ENCODE data around the gene MRPS6.

MRPS6 gene

DNA sequence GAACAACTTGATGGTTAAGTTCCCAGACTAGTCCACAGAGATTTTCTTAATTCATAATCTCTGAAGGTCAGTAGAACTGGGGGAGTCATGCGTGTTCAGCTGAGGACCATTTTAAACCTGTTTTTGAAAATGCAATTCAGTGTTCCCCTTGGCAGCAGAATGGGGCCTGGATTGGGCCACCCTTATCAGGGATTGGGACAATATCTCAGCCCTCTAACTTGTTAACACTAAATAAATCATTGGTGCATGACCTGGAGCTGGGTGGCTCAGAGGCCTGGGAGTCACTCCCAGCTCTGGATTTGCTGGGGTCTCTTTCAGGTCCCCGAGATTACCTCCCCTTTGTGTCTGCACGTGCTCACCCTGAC, 55.3 kb downstream of the MRPS6 start:
- H3K4me3 ChIP-seq (ENCODE audit: low read length): no peak overlapping the region
- DNase-seq (ENCODE audit: low read depth, low spot score): no peak

DNA sequence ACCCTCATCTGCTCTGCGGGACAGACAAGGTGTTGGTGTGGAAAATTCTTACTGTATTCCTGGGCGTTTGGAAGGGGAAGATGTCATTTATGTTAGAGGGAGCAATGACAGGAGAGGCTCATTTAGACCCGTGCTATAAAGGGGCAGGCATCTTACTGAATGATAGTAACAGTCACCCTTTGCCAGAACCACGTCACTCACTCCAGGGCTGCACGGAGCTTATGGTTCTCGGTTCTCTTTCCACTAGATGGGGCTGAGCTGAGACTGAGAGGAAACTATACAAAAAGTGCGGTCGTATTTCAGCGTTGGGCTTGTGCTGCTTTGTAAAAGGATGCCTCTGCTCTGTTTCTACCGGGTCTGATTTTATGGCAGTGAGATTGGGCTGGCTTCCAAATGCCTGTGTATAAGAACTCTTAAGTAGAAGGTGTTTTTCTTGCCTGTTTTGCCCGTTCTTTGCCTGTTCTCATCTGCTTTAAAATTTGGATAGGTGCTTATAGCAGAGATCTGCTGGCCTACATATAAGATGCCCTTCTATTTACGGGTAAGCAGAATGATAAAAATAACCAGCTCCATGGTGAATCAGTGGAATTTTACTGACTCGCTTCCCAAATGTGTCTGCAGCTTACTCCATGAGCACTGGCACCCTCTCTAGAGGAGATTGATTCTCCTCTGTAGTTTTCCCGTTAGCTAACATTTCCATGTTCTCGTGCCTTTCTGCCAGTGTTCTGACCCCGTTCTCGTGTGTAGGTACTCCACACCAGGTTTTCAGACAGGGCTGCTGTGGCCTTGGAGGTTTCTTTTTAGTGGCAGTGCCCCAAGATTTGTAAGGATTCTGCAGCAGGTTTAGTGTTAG, 55.9 kb downstream of the MRPS6 start:
- DNase-seq (ENCODE audit: low read depth, low spot score): peak; percentile 81
- peak overlapping the region; percentile 17 for H3K4me3 ChIP-seq (ENCODE audit: low read length)

DNA sequence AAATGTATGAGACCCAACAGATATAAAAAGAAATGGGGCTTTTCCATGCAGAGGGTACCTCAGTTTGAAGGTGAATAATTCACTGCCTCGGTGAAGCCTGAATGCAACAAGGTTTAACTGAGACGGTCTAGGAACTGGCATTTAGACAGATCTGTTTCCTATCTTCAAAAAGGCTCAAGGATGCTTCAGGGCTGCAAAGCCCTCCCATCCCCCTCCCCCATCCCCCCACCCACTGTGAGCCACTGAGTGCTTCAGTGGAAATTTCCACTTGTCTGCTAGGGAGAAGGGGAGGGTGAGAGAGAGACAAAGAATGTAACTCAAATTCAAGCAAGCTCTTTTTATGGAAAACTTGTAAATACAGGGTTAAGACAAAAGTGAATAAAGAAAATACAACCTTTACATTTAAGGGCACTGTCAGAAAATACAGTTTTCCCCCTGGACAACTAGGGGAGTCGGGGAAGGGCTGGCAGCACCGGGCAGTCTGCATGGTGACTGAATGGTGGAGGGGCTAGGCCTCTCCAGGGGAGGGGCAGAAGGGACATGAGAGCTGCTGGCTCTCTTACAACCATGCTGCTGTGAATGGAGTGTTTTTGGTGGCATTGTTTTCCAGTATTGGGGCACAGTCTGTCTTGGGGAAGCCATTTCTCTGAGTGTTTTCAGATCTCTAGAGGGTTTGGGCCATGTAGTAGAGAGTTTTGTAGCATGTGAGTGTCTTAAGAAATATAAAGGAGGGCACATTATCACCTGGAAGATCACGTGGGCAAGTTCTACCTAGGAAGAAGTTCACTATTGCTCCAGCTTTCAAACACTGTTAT, 56.7 kb downstream of the MRPS6 start:
- DNase-seq (ENCODE audit: low read depth, low spot score): peak; percentile 58
- H3K4me3 ChIP-seq (ENCODE audit: low read length): peak overlapping the region; percentile 17; the same call in 1 of the 2 replicates

DNA sequence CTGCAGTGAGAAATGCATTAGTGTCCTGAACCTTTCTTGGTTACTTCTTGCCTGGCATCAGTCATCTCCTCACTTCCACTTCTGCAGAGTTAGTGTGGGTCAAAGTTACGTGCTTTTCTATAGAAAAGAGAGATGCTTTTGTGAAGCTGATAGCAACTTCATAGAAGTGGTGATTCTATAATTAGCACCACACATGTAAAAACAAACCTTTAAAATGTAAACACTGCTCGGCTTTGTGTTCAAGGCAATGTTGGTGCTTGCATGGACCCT, 57.3 kb downstream of the MRPS6 start:
- no peak overlapping the region for H3K4me3 ChIP-seq (ENCODE audit: low read length)
- DNase-seq (ENCODE audit: low read depth, low spot score): no peak

DNA sequence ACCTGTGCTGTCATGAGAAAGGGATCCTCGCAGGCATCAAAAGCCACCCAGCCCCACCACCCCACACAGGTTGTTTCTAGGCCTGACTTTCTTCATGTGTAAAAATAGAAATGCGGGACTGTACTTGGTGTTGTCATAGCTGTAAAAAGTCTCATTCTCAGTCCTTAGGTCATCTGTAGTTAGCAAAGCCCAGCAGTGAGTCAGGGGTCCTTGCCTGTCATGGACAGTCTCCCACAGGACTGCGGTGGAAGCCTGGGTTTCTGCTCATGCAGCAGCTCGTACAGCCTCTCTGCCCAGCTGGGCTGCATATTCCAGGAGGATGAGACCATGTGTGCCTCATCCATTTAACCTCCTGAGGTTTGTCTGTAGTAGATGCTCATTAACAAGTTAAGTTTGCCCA, 58.2 kb downstream of the MRPS6 start:
- no peak for DNase-seq (ENCODE audit: low read depth, low spot score)
- H3K4me3 ChIP-seq (ENCODE audit: low read length): no peak overlapping the region

DNA sequence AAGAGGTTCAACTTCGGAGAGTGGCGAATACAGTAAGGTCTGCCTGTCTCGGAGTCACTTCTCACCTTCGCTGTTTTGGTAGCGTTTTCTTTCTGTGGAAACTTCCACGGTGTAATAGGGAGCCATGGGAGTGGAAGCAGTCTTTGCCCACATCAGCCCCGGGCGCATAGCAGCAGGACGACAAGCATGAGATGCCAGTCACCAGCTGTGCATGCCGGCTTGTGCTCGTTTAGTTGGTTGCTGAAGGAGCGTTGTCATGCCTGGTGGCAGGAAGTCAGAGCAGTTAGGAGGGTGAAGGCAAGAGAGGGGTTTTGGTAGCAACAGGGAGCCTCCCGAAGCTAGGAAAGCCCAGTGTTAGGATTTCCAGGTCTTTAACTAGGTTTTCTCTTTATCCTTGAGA, 58.8 kb downstream of the MRPS6 start:
- no peak for DNase-seq (ENCODE audit: low read depth, low spot score)
- no peak overlapping the region for H3K4me3 ChIP-seq (ENCODE audit: low read length)

DNA sequence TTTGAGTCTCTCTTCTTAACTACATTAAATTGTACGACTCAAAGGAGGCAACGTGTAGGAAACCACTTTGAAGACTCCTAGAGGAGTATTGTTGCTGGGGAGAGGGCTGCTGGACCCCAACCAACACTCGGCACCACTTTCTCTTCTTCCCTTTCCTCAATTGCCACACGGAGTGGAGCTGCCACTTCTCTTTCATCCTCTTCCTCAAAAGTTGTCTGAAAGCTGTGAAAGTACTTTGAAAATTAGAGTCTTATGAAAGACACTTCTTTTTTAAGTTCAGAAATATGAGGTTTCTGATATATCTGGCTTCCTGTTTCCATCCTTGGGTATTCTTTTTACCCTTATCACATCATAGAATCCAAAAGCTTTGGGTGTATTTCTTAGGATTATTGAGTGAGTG, 59.5 kb downstream of the MRPS6 start:
- no peak for DNase-seq (ENCODE audit: low read depth, low spot score)

DNA sequence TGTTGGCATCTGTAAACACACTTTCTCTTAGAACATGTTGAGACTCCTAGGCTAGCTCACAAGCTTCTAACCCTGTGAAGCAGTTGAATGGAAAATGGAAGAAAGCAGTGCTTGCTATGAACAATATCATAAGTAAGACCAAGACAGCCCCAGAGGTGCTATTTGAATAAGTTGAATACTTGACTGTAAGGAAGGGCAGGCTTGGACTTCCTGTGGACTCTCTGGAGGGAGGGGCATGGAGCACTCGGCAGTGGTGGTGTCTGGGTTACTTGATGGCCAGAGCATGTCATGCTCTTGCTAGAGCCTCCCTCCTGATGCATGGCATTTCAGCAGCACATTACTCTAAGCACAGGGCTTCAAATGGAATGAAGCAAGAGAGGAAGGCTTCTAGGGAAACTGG, 60.0 kb downstream of the MRPS6 start:
- no peak for DNase-seq (ENCODE audit: low read depth, low spot score)
- no peak overlapping the region for H3K4me3 ChIP-seq (ENCODE audit: low read length)

More for the DNA sequence above, 59.5 kb downstream of the MRPS6 start:
- H3K4me3 ChIP-seq (ENCODE audit: low read length): no peak overlapping the region

DNA sequence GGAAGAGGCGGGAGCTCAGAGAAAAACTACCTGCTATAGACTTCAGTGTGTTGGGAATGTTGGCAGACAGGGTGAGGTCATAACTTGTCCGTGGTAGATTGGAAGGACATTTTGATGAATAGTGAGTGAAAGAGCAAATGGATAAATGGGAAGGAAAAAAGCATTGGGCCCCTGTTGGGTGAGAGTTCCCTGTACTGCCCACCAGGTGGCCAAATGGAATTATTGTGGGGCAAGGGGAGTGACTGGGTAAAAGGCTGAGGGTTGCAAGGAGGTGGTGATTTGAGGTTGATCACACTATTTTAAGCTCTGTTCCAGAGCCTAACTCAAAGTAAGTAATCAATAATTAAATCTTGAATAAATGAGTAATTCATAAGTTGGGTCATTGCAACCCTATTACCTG, 60.4 kb downstream of the MRPS6 start:
- no peak overlapping the region for H3K4me3 ChIP-seq (ENCODE audit: low read length)
- DNase-seq (ENCODE audit: low read depth, low spot score): no peak

DNA sequence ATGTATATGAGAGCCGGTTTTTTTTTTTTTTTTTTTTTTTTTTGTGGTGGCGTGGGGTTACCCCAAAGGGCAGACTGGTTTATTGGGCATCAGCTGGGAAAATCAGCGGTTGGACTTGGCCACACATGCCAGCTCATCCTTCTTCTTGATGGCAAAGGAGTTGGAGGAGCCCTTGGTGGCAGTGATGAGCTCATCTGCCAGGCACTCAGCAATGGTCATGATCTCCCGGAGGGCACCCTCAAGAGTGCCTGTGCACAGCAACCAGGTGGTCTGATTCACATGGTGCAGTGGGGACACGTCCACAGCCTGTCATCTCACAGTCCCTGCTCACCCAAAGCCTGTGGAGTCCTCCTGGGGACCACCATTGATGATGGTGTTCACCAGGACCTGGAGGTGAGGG, 62.0 kb downstream of the MRPS6 start:
- H3K4me3 ChIP-seq (ENCODE audit: low read length): no peak overlapping the region
- no peak for DNase-seq (ENCODE audit: low read depth, low spot score)

DNA sequence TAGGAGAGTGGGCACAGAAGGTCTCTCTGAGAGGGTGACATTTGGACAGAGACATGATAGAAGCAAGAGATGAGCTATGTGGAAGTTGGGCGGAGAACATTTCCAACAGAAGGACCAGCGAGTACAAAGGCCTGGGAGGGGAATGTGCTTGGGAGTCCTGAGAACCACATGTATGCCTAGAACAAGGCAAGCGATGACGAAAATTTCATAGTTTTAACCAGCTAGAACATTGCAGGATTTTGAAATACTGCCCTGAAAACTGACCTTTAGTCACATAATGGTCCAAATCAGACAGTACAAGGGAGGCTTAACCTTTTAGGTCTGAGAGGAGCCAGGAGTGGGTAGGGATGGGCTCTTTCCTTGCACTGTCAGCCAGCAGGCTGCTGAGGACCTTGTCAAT, 68.0 kb downstream of the MRPS6 start:
- no peak overlapping the region for H3K4me3 ChIP-seq (ENCODE audit: low read length)
- DNase-seq (ENCODE audit: low read depth, low spot score): no peak

DNA sequence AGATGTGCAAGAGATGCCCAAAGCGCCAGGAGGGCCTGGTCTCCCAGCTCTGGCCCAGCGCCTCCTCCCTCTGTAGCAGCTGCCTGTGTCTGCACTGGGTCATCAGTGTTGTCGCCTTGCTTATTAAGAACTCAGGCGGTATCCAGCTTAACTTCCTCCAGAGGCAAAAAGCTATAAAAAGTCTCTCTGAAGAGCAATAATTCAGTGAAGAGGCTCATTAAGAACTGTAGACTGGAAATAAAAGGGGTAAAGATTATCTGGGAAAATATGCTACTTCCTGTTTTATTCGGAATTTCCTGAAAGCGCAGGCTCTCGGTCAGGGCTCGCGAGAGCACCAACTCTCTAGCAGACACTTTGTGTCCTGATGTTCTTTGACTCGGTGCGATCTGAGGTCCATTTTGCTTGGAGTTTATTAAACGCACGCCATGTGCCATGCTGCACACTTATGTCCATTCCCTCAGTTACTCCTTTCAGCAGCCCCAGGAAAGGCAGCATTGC, 70.4 kb downstream of the MRPS6 start:
- DNase-seq (ENCODE audit: low read depth, low spot score): no peak
- no peak overlapping the region for H3K4me3 ChIP-seq (ENCODE audit: low read length)

DNA sequence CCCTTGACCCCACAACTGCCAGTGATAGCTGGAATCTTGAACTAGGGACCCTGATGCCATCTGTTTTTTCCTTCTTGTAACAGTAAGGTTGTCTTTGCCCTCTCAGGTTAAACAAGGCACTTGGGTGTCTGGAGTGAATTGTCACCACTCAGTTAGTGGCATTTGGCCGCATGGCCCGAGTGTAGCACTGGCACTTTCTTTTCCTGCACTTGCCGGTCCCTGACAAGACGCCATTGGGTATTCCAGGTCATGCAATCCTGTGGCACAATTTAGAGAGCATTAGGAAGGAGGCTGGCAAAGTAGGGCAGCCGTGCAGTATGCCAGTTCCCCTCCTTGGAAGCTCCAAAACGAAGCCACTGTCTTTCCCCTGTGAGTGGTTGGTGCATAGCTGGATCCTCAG, 70.8 kb downstream of the MRPS6 start:
- no peak overlapping the region for H3K4me3 ChIP-seq (ENCODE audit: low read length)
- no peak for DNase-seq (ENCODE audit: low read depth, low spot score)

DNA sequence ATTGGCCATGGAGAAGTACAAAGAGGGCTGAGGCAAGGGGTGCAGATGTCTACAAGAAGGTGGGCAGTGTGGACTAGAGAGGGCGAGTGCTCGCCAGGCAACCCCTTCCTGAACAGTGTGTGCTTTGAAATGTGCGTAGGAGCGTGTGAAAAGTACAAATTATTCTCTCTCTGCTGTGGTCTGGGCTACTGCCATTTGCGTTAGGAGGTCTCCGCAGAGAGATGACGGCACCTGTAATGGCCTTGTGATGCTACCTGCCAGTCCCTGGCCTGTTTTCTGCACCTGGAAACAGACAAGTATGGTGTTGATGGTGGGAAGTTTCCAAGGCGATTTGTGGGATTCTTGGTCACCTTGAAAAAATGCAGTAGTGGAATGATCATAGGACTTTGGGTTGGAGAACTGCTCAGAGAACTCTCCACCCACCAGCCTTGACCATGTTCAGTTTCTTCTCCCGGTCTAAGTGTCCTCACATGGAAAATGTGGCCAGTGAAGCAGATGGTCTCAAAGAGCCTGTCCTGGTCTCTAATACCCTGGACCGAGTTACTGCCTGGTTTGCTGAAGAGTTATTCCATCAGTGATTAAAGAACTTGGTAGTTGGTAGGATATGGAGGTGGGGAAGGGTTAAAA, 74.5 kb downstream of the MRPS6 start:
- no peak overlapping the region for H3K4me3 ChIP-seq (ENCODE audit: low read length)
- no peak for DNase-seq (ENCODE audit: low read depth, low spot score)

DNA sequence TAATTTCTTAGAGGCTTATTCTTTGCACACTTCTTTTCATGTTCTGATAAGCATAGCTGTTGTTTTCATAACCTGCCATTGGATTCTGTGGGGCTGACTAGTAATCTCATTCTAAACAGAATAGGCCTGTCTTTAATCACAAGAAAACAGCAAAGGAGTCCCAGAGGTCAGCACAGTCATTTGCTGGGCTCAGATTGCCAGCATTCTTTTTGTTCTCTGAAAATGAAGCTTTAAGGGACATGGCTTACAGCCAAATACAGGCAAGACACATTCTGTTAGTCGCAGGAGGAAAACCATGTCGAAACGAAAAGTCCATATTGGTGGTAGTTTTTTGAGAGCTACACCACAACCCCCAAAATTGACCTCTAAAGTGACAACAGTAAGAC, 75.0 kb downstream of the MRPS6 start:
- H3K4me3 ChIP-seq (ENCODE audit: low read length): no peak overlapping the region
- no peak for DNase-seq (ENCODE audit: low read depth, low spot score)

DNA sequence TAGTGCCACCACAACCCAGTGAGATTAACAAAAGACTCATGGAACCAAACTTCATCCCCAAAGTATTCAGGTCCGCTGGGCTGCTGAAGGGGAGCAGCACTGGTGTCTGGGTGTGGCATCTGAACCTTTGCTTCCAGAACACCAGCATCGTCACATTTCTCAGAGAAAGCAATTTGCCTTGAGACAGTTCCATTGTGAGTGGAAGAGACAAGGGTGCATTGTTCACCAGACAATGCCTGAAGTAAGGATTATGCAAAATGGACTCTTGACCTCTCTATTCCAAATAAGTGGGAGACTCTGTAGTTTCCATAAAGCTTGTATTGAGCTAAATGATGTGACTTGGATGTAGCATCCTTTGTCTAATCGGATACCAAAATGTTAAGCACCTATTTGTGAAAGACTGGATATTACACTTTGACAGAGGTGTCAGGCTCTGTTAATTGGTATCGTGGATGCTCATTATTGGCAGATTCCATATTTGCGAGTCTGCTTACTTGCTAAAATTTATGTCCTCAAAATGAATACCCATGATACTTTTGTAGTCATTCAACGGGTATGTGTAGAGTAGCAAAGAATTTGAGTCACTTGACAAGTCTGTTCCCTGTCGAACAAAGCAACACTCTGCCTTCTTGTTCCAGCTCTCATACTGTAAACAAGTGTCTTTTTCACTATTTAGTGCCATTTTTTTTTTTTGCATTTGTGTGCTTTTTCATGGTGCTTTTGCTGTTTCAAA, 75.6 kb downstream of the MRPS6 start:
- DNase-seq (ENCODE audit: low read depth, low spot score): no peak
- no peak overlapping the region for H3K4me3 ChIP-seq (ENCODE audit: low read length)

DNA sequence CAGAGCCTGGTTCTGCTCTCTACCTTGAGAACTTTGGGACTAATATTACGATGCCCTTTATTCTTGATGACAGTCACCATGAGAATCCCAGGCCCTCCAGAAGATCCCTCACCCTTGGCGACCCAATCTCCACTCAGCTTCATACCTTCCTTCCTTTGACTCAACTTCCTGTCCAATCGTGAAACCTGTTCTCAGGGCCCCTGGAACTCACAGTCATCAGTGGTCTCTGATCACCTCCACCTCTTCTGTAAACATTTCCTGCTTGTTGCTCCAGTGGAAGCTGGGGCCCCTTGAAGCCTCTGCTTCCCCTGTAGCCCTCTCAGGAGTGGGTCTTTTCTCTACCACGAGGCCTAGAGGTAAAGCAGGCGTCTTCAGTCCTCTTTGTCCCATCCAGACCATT, 79.1 kb downstream of the MRPS6 start:
- DNase-seq (ENCODE audit: low read depth, low spot score): no peak
- H3K4me3 ChIP-seq (ENCODE audit: low read length): no peak overlapping the region

DNA sequence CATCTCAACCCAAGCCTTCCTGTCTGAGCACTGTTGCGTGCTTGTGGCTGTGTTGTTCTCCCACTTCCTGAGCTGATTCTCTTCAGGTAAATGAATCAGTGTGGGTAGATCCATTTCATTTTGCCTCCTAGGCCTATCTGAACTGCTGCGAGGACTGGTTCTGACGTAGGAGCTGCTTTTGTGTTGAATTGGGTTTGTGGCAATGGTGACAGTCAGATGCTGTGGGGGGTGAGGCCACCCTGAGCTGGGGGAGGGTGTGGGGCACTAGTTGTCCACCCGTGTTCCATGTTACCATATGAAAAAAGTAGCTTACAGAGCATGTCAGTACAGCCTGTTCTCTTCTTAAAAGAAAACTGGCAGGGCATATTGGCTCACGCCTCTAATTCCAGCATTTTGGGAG, 81.5 kb downstream of the MRPS6 start:
- DNase-seq (ENCODE audit: low read depth, low spot score): peak; percentile 39
- H3K4me3 ChIP-seq (ENCODE audit: low read length): no peak overlapping the region

DNA sequence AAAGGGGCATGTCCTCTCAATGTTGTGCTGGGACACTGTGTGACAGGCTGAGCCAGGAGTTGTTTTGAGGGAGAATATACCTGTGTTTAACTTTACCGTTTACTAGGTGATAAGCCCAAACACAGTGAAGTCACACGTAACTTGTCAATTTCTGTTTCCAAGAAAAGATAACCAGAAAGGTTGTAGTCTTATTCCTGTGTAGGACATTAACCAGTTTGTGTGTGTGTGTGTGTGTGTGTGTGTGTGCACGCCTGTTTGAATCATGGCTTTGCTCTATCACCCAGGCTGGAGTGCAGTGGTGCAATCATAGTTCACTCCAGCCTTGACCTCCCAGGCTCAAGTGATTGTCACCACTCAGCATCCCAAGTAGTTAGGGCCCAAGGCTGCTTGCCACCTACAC, 83.6 kb downstream of the MRPS6 start:
- H3K4me3 ChIP-seq (ENCODE audit: low read length): no peak overlapping the region
- DNase-seq (ENCODE audit: low read depth, low spot score): no peak

DNA sequence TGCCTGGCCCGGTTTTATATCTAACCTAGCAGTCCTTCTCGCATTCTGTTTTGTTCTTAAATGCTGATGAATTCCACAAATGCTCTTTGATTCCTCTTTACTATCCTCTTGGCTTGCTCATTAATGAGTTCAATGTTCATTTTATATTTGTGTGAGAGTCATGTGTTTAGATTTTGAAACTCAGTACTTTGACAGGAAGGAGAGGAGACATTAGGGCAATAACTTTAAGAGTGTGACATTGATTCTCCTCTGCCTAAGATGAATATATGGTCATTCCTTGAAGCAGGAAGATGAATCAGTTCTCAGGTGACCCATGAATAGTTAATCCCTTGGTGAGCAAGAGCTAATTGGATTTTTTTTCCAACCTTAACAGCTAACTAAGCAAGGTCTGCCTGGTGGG, 84.1 kb downstream of the MRPS6 start:
- no peak for DNase-seq (ENCODE audit: low read depth, low spot score)
- H3K4me3 ChIP-seq (ENCODE audit: low read length): no peak overlapping the region
